ENCODE results near the gene DNAJC1. TPM values are rescaled to one million over a fixed set of nuclear protein-coding genes. Genes with fewer than 3 reads are reported as not detected.

DNAJC1 gene
- total and polyA plus RNA-seq, 2 of the 8 experiments (the other 6 are each of a cell fraction or from before 2014, with no cell fraction given): 6.8 to 14.8 TPM

DNA sequence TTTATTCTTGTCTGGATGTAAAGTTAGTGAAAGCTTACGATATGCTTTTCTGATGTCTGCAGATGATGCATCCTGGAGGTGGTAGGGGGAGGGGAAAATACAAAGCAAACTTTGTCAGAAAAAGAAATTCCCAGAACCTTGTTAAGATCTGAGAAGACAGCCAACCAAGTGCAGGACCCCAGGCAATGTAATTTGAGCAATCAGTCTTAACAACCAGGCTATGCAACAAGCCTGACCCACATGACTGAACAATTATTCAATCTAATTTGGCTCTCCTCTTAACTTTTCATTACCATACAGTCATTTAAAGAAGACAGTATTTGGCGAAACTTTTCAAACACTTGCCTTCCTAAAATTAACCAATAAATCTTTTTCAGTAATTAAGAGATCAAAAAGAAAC lies 74.5 kb downstream of the DNAJC1 start:
- Histone ChIP-seq H2BK5ac (ENCODE audit: low read depth, low read length) (no peak overlapping the region), H3K27me3 (replicated peaks in 1 of 4; ENCODE audit: control insufficient read depth in 3 of 4, extremely low read depth in 1 of 4, insufficient read depth in 3 of 4, low read length in 3 of 4) (no peaks in the 10 kb centered on the region), H3K79me2 (ENCODE audit: control insufficient read depth in 1 of 2, insufficient read depth in 2 of 2, low read length in 2 of 2) (no peaks in the 10 kb centered on the region), H3K9me3 (ENCODE audit: insufficient read depth in 2 of 2, low read depth in 1 of 2, low read length in 1 of 2) (no peaks in the 10 kb centered on the region), H2BK12ac (ENCODE audit: low read depth, low read length) (no peak overlapping the region), H3K4me2 (ENCODE audit: insufficient read depth in 1 of 2, low read depth in 2 of 2, low read length in 2 of 2) (no peak overlapping the region), H3K4me1 (replicated peaks in 1 of 4; ENCODE audit: control insufficient read depth in 3 of 4, insufficient read depth in 4 of 4, low read length in 3 of 4) (no peaks in the 10 kb centered on the region), H3K27ac (ENCODE audit: low read depth, low read length) (no peak overlapping the region), H2BK20ac (ENCODE audit: low read length) (no peak overlapping the region), H2AK5ac (ENCODE audit: low read depth, low read length) (no peak overlapping the region), H3K79me1 (ENCODE audit: low read depth, low read length) (no peaks in the 10 kb centered on the region), H4K5ac (ENCODE audit: insufficient read length, low read depth, low read length) (no peak overlapping the region), H3K36me3 (ENCODE audit: control insufficient read depth in 2 of 4, insufficient read depth in 4 of 4, low read length in 3 of 4) (no peaks in the 10 kb centered on the region), H3K4ac (replicated peaks; ENCODE audit: insufficient read length, low read depth, low read length) (no peak overlapping the region), H4K20me1 (replicated peaks in 1 of 2; ENCODE audit: control insufficient read depth in 1 of 2, insufficient read depth in 2 of 2, low read length in 2 of 2) (no peaks in the 10 kb centered on the region), H3K56ac (replicated peaks; ENCODE audit: insufficient read length, low read depth, low read length) (no peak overlapping the region), H2AFZ (ENCODE audit: low read length) (no peak overlapping the region), H3K18ac (ENCODE audit: extremely low read depth, low read length) (no peak overlapping the region), H2BK120ac (replicated peaks; ENCODE audit: low read depth, low read length) (no peak overlapping the region), H4K8ac (ENCODE audit: extremely low read depth, insufficient read depth, low read length) (no peak overlapping the region), H3K23me2 (ENCODE audit: low read depth, low read length) (no peaks in the 10 kb centered on the region), H3K23ac (ENCODE audit: insufficient read length) (no peak overlapping the region), H3K9ac (replicated peaks in 1 of 4; ENCODE audit: extremely low read depth in 1 of 4, low read depth in 3 of 4, low read length in 3 of 4) (no peak overlapping the region), H2BK15ac (ENCODE audit: low read length) (no peak overlapping the region), H3K4me3 (ENCODE audit: extremely low read depth in 1 of 4, insufficient read depth in 2 of 4, low read depth in 3 of 4, low read length in 4 of 4) (no peak overlapping the region), H3K14ac (ENCODE audit: insufficient read length) (no peak overlapping the region), H4K91ac (replicated peaks; ENCODE audit: insufficient read length, low read length) (no peak overlapping the region)
- no peak for TF ChIP-seq SAP30 (IDR thresholded peaks at IDR 0.05; ENCODE audit: insufficient read depth, insufficient replicate concordance, low read length)
- TF ChIP-seq SP2 (IDR thresholded peaks at IDR 0.05; ENCODE audit: low read length): no peak
- no peak for TF ChIP-seq PHF8 (conservative IDR thresholded peaks at IDR 0.05; ENCODE audit: low read depth, low read length)
- TF ChIP-seq TAF1 (IDR thresholded peaks at IDR 0.05; ENCODE audit: low read depth, low read length): no peak
- TF ChIP-seq RBBP5 (IDR thresholded peaks at IDR 0.05; ENCODE audit: borderline replicate concordance, low read depth, low read length): no peak
- no peak for TF ChIP-seq GTF2F1 (IDR thresholded peaks at IDR 0.05; ENCODE audit: borderline replicate concordance, low read depth, low read length)
- no peak for TF ChIP-seq YY1 (IDR thresholded peaks at IDR 0.05; ENCODE audit: low read depth, low read length)
- TF ChIP-seq KDM5A (IDR thresholded peaks at IDR 0.05; ENCODE audit: low read length): no peak
- TF ChIP-seq, protein P1, sequence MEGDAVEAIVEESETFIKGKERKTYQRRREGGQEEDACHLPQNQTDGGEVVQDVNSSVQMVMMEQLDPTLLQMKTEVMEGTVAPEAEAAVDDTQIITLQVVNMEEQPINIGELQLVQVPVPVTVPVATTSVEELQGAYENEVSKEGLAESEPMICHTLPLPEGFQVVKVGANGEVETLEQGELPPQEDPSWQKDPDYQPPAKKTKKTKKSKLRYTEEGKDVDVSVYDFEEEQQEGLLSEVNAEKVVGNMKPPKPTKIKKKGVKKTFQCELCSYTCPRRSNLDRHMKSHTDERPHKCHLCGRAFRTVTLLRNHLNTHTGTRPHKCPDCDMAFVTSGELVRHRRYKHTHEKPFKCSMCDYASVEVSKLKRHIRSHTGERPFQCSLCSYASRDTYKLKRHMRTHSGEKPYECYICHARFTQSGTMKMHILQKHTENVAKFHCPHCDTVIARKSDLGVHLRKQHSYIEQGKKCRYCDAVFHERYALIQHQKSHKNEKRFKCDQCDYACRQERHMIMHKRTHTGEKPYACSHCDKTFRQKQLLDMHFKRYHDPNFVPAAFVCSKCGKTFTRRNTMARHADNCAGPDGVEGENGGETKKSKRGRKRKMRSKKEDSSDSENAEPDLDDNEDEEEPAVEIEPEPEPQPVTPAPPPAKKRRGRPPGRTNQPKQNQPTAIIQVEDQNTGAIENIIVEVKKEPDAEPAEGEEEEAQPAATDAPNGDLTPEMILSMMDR (IDR thresholded peaks at IDR 0.05; ENCODE audit: control extremely low read depth in 1 of 3, insufficient read depth in 1 of 3, low read depth in 1 of 3, low read length in 3 of 3): no peak
- TF ChIP-seq JUN (IDR thresholded peaks at IDR 0.05; ENCODE audit: low read depth, low read length): no peak
- peak; percentile 48 for FAIRE-seq
- POLR2A ChIA-PET (ENCODE audit: partially characterized antibody): interaction anchor here (1.7 kb wide), 1 partner anchor 16 kb away, joined by 3 read pairs; no protein-coding TSS in a partner anchor
- WGBS, 2 experiments (ENCODE audit: extremely low coverage in 1 of 2, insufficient coverage in 1 of 2, insufficient read length in 1 of 2, insufficient replicate concordance in 2 of 2, low coverage in 1 of 2, low lambda C conversion rate in 2 of 2, missing lambda C conversion rate in 1 of 2): 92% methylated on average over 2 of the region's 2 CpGs; no CpG with 5 or more reads in 1 of the 2 experiments
- CTCF ChIA-PET (ENCODE audit: partially characterized antibody): no interaction called here
- DNase-seq (ENCODE audit: low read depth in 1 of 2, low spot score in 2 of 2): no peak
